PC-9 (cell line): ENCODE data around the gene SARS1. TPM values are rescaled to one million over a fixed set of nuclear protein-coding genes. Genes with fewer than 3 reads are reported as not detected.

Experiments used
- BruUV-seq: library from RNA; stranded (reverse); fragments of 400-500 nt; replicated peaks from 2 replicates; lab custom pipeline; 2021; lab: Mats Ljungman, UMichigan
- CTCF ChIA-PET: fragments of 300-600 bp; sonication (Branson Sonifier 250); formaldehyde crosslinking; loops from one replicate; lab custom pipeline; 2022; ENCODE audit warnings: antibody characterized with exemption; lab: Charles Lee
- POLR2A ChIA-PET: fragments of 300-600 bp; sonication (Branson Sonifier 250); formaldehyde crosslinking; loops from one replicate; lab custom pipeline; 2022; ENCODE audit warnings: antibody characterized with exemption; ENCODE audit not compliant: unreplicated experiment; lab: Charles Lee
- DNase-seq, 2 experiments: peaks; one replicate each; pipeline versions ENCODE4 v3.0.0 to v3.0.0-alpha.2; 2015 to 2022; ENCODE audit warnings: mixed read lengths in 1 of 2
- H2AFZ ChIP-seq: fragments of 200-600 bp; sonication (generic); 2 replicates; pipeline ENCODE4 v1.8.1; 2017; ENCODE audit warnings: antibody characterized with exemption
- H3F3A ChIP-seq: fragments of 200-600 bp; sonication (generic); 2 replicates; pipeline ENCODE4 v1.8.1; 2017; ENCODE audit warnings: antibody characterized with exemption, mild to moderate bottlenecking, low read depth; ENCODE audit not compliant: insufficient read depth
- H3K27ac ChIP-seq: fragments of 200-600 bp; sonication (generic); 2 replicates; pipeline ENCODE4 v1.6.1; 2016; ENCODE audit warnings: mixed run types
- H3K27me3 ChIP-seq: fragments of 200-600 bp; sonication (generic); 2 replicates; pipeline ENCODE4 v1.6.1; 2016; ENCODE audit warnings: low read depth, mixed run types; ENCODE audit not compliant: insufficient read depth
- H3K36me3 ChIP-seq: fragments of 200-600 bp; sonication (generic); 2 replicates; pipeline ENCODE4 v1.6.1; 2016; ENCODE audit warnings: low read depth, mixed run types
- H3K4me1 ChIP-seq: fragments of 200-600 bp; sonication (generic); replicated peaks from 2 replicates; pipeline ENCODE4 v1.6.1; 2016; ENCODE audit warnings: mixed run types; ENCODE audit not compliant: insufficient read depth
- H3K4me2 ChIP-seq: fragments of 200-600 bp; sonication (generic); 2 replicates; pipeline ENCODE4 v1.6.1; 2017; ENCODE audit warnings: mixed run types
- H3K4me3 ChIP-seq: fragments of 200-600 bp; sonication (generic); 2 replicates; pipeline ENCODE4 v1.6.1; 2016; ENCODE audit warnings: mixed run types
- H3K79me2 ChIP-seq: fragments of 200-600 bp; sonication (generic); 2 replicates; pipeline ENCODE4 v1.6.1; 2017; ENCODE audit warnings: low read depth, mixed run types
- H3K9me2 ChIP-seq: fragments of 200-600 bp; sonication (generic); 2 replicates; pipeline ENCODE4 v1.8.1; 2017; ENCODE audit warnings: mild to moderate bottlenecking; ENCODE audit not compliant: insufficient read depth
- H3K9me3 ChIP-seq: fragments of 200-600 bp; sonication (generic); 2 replicates; pipeline ENCODE4 v1.8.1; 2016; ENCODE audit warnings: low read depth; ENCODE audit not compliant: insufficient read depth
- H4K20me1 ChIP-seq: fragments of 200-600 bp; sonication (generic); 2 replicates; pipeline ENCODE4 v1.8.1; 2017; ENCODE audit not compliant: insufficient read depth
- EZH2 ChIP-seq: fragments of 200-600 bp; sonication (generic); IDR thresholded peaks from 2 replicates; pipeline ENCODE4 v1.8.0; 2017; ENCODE audit warnings: antibody characterized with exemption, low read depth
- intact Hi-C: fragments of 100-400 bp; cut with micrococcal nuclease; formaldehyde crosslinking; loops from one replicate; pipeline ENCODE4 v1.10.0; 2022; ENCODE audit not compliant: unreplicated experiment
- total RNA-seq: library from RNA; stranded (reverse); gene quantifications from 2 replicates; pipeline ENCODE4 v1.2.3, GENCODE V29; 2021
- TF ChIP-seq, protein P1 (sequence below): fragments of 200-600 bp; sonication (generic); conservative IDR thresholded peaks from 2 replicates; pipeline ENCODE4 v1.6.1; 2017; ENCODE audit warnings: mixed run types, antibody characterized with exemption, mild to moderate bottlenecking, moderate library complexity

The SARS1 gene
- total RNA-seq, 1 experiment from 2014 or later, result 206 TPM

DNA sequence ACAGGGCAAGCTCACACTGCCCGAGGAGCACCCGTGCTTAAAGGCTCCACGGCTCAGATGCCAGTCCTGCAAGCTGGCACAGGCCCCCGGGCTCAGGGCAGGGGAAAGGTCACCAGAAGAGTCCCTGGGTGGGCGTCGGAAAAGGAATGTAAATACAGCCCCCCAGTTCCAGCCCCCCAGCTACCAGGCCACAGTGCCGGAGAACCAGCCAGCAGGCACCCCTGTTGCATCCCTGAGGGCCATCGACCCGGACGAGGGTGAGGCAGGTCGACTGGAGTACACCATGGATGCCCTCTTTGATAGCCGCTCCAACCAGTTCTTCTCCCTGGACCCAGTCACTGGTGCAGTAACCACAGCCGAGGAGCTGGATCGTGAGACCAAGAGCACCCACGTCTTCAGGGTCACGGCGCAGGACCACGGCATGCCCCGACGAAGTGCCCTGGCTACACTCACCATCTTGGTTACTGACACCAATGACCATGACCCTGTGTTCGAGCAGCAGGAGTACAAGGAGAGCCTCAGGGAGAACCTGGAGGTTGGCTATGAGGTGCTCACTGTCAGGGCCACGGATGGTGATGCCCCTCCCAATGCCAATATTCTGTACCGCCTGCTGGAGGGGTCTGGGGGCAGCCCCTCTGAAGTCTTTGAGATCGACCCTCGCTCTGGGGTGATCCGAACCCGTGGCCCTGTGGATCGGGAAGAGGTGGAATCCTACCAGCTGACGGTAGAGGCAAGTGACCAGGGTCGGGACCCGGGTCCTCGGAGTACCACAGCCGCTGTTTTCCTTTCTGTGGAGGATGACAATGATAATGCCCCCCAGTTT, 36.9 kb downstream of the SARS1 start:
- Histone ChIP-seq H3F3A (no peaks in the 10 kb centered on the region), H3K4me2 (peak overlapping the region; percentile 88), H3K9me3 (no peaks in the 10 kb centered on the region), H3K27ac (no peak overlapping the region), H3K9me2 (no peaks in the 10 kb centered on the region), H3K27me3 (no peaks in the 10 kb centered on the region), H3K4me1 (peaks cover 32% of the 10 kb centered on the region), H3K4me3 (peak overlapping the region; percentile 58; the same call in 1 of the 2 replicates), H3K79me2 (no peaks in the 10 kb centered on the region), H2AFZ (no peak overlapping the region), H3K36me3 (no peaks in the 10 kb centered on the region), H4K20me1 (no peaks in the 10 kb centered on the region)
- ChIA-PET CTCF (interaction anchor here (0.6 kb wide), 2 partner anchors 160 to 537 kb away, joined by 3 read pairs; no protein-coding TSS in a partner anchor), POLR2A (interaction anchor here (0.6 to 1.2 kb wide), 3 partner anchors 22 to 47 kb away, joined by 3 to 7 read pairs (median 4); partner anchors contain the start of gene SARS1)
- intact Hi-C loops, result no loop called here
- TSS peak; percentile 31 for BruUV-seq
- DNase-seq, result no peak
- TF ChIP-seq, protein P1, sequence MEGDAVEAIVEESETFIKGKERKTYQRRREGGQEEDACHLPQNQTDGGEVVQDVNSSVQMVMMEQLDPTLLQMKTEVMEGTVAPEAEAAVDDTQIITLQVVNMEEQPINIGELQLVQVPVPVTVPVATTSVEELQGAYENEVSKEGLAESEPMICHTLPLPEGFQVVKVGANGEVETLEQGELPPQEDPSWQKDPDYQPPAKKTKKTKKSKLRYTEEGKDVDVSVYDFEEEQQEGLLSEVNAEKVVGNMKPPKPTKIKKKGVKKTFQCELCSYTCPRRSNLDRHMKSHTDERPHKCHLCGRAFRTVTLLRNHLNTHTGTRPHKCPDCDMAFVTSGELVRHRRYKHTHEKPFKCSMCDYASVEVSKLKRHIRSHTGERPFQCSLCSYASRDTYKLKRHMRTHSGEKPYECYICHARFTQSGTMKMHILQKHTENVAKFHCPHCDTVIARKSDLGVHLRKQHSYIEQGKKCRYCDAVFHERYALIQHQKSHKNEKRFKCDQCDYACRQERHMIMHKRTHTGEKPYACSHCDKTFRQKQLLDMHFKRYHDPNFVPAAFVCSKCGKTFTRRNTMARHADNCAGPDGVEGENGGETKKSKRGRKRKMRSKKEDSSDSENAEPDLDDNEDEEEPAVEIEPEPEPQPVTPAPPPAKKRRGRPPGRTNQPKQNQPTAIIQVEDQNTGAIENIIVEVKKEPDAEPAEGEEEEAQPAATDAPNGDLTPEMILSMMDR, result no peak
- TF ChIP-seq EZH2, result no peak

- no TSS peak for BruUV-seq
- H3K4me2 ChIP-seq, result no peak overlapping the region
- H3K79me2 ChIP-seq, result no peaks in the 10 kb centered on the region
- H3K36me3 ChIP-seq, result no peaks in the 10 kb centered on the region
- no peak overlapping the region for H2AFZ ChIP-seq
- no peaks in the 10 kb centered on the region for H3K9me2 ChIP-seq
- H3F3A ChIP-seq, result peaks cover 3% of the 10 kb centered on the region
- no peaks in the 10 kb centered on the region for H4K20me1 ChIP-seq
- no peak overlapping the region for H3K27ac ChIP-seq
- no peaks in the 10 kb centered on the region for H3K9me3 ChIP-seq
- intact Hi-C loops, result no loop called here
- CTCF ChIA-PET, result no interaction called here
- POLR2A ChIA-PET, result no interaction called here
- no peaks in the 10 kb centered on the region for H3K27me3 ChIP-seq
- TF ChIP-seq, protein P1, result no peak
- no peak for TF ChIP-seq EZH2
- H3K4me1 ChIP-seq, result peaks cover 37% of the 10 kb centered on the region
- no peak for DNase-seq
- H3K4me3 ChIP-seq, result no peak overlapping the region
Measured at GRCh38 chr1:109251277-109252166, 37.8 kb downstream of the SARS1 start.

- H3K4me1 ChIP-seq, result peaks cover 45% of the 10 kb centered on the region
- H3K27ac ChIP-seq, result no peak overlapping the region
- H3K9me3 ChIP-seq, result no peaks in the 10 kb centered on the region
- BruUV-seq, result no TSS peak
- no peaks in the 10 kb centered on the region for H3K27me3 ChIP-seq
- H3F3A ChIP-seq, result peaks cover 11% of the 10 kb centered on the region
- intact Hi-C loops, result no loop called here
- H3K4me2 ChIP-seq, result no peak overlapping the region
- H3K36me3 ChIP-seq, result no peaks in the 10 kb centered on the region
- H2AFZ ChIP-seq, result no peak overlapping the region
- no peaks in the 10 kb centered on the region for H3K9me2 ChIP-seq
- CTCF ChIA-PET, result no interaction called here
- TF ChIP-seq, protein P1, result no peak
- TF ChIP-seq EZH2, result no peak
- H3K4me3 ChIP-seq, result no peak overlapping the region
- H3K79me2 ChIP-seq, result no peaks in the 10 kb centered on the region
- no peak for DNase-seq
- H4K20me1 ChIP-seq, result no peaks in the 10 kb centered on the region
- POLR2A ChIA-PET, result no interaction called here
Measured at GRCh38 chr1:109252167-109252892, 38.6 kb downstream of the SARS1 start.
